NCI-H1092 treated with DMSO at 0.1 percent for 48 hours (cell line): ENCODE measurements around the gene SMURF1.
"Not testable (repeated sequence)": the region's sequence is repeated elsewhere in the genome, so short reads cannot be mapped to it uniquely, and the experiment has no call there.

Experiments used
- DNase-seq: peaks from one replicate; lab custom pipeline; 2025; lab: John Stamatoyannopoulos, UW

SMURF1 gene

DNA sequence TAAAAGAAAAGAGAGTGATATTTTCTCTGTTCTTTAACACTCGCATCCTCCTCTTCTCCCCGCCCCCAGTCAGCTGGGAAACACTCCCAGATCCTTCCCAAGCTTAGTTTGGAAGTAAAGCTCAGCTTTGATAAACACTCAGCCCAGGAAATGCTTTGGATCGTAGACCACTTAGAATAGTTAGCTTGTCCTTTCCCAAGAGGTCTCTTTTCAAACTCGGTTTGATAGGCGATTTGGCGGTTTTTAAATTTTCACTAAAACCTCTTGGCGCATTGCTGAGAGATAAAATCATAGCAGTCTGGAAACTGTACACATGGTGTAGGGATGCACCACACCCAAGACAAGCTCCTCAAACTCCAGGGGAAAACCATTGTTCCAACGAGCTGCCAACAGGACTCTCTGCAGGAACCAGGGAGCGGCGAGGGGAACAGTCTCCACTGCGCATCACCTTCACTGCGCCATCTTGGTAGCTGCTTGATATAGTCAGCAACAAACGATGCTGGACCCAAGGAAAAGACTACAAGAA, 22.3 kb downstream of the SMURF1 start:
- no peak for DNase-seq

DNA sequence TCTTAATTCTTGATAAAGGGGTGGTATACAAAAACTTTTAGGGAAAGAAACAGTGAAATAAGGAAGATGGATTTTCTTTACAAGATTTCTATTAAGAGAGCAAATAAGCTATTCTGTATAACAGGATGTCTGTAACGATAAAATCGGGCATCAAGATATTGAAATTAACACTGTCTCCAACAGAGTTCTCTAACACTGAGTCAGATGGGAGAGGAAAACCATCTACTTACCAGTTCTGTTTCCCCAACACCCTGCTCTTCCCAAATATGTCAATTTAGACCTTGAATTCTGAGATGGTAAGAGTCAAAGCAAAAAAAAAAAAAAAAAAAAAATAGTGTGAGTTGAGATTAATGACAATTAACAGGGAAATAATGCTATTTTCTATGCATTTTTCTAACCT, 23.0 kb downstream of the SMURF1 start:
- no peak for DNase-seq

DNA sequence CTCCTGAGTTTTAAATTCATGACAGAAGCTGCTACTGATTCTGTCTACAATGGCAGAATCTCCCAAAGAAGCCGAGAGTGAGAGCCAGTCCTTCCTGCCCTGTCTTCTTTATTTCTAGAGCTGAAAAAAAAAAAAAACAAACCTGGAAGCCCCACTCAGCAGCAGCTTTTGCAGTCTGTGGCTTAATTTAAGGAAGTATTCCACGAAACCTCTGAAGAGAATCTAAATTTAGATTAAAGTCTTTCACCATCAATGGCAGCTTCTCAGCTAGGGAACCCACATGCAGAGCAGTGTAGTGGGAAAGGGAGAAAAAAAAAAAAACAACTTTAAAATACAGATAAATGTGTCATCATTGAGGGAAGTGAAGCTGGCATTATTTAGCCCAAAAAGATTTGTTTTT, 23.4 kb downstream of the SMURF1 start:
- DNase-seq, result no peak

DNA sequence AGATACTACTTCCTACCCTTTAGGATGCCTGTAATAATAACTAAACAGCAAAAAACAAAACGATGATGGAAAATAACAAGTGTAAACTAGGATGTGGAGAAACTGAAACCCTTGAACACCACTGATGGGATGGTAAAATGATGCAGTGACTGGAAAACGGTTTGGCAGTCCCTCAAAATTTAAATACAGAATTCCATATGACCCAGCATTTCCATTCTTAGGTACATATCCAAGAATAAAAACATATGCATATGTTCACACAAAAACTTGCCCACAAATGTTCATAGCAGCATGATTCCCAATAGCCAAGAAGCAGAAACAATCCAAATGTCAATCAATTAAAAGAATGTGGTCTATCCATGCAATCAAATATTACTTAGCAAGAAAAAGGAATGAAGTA, 25.8 kb downstream of the SMURF1 start:
- DNase-seq, result no peak

DNA sequence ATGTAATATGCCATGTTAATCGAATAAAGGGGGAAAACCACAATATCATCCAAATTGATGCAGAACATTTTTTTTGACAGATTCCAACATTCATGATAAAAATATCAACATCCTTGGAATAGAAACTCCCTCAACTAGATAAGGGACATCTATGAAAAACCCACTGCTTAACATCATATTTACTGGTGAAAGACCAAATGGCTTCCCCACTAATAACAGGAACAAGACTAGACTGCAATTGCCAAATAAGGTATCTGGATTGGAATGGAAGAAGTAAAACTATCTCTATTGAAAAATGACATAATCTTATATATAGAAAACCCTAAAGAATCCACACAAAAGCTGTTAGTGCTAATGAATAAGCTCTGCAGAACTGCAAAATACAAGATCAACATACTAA, 27.8 kb downstream of the SMURF1 start:
- DNase-seq, result no peak

DNA sequence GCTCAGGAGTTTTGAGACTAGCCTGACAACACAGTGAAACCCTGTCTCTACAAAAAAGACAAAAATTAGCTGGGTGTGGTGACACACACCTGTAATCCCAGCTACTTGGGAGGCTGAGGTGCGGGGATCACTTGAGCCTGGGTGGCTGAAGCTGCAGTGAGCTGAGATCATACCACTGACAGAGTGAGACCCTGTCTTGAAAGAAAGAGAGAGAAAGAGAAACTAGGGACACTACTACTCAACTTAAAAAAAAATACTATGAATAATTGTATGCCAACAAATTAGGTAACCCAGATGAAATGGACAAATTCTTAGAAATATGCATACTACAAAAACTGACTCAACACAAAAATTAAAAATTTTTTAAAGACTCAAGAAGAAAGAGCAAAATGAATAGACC, 28.5 kb downstream of the SMURF1 start:
- no peak for DNase-seq

DNA sequence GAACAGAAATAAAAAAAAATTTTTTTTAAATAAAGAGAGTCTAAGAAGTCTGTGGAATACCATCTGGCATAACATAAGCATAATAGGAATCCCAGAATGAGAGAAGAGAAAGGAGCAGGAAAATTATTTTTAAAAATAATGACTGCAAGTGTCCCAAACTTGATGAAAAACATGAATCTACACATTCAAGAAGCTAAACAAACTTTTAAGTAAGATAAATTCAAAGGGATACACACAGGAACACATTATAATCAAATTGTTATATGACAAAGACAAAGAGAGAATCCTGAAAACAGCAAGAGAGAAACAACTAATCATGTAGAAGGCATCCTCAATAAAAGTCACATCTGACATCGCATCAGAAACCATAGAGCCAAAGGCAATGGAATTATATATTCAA, 30.9 kb downstream of the SMURF1 start:
- DNase-seq, result no peak

DNA sequence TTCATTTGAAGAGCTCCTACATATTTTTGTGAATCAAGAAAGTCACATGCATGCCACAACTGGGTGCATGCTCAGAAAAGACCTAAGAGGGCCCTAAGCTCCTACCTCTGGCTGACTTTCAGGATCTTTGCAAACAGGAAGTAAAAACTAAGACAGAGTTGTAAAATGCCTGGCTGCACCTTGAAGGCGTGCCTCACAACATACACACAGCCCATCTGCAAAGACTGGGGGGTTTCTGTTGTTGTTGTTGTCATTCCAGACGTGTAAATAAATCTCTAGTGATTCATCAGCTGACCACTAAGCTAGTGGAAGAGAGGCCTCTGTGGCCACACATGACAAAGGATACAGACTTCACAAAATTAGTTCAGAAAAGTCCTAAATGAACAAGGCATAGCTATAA, 31.8 kb downstream of the SMURF1 start:
- no peak for DNase-seq

DNA sequence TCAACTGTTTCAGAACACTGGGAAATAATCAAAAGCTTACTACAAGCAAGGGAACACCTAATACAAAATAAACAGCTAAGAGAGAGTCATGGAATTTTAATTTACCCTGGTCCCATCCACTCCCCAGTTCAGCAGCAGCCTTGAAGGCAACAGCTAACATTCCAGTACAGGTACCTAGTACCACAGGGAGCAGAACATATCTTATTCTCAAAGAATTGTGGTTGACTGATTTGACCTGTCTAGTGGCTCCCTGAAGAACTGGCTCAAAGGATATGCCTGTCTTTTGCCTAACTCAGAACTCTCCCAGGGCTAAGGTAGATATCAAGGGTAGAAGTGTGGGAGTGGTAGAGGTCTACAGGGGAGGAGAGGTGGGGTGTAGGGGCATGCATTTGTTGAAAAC, 32.3 kb downstream of the SMURF1 start:
- DNase-seq, result no peak

DNA sequence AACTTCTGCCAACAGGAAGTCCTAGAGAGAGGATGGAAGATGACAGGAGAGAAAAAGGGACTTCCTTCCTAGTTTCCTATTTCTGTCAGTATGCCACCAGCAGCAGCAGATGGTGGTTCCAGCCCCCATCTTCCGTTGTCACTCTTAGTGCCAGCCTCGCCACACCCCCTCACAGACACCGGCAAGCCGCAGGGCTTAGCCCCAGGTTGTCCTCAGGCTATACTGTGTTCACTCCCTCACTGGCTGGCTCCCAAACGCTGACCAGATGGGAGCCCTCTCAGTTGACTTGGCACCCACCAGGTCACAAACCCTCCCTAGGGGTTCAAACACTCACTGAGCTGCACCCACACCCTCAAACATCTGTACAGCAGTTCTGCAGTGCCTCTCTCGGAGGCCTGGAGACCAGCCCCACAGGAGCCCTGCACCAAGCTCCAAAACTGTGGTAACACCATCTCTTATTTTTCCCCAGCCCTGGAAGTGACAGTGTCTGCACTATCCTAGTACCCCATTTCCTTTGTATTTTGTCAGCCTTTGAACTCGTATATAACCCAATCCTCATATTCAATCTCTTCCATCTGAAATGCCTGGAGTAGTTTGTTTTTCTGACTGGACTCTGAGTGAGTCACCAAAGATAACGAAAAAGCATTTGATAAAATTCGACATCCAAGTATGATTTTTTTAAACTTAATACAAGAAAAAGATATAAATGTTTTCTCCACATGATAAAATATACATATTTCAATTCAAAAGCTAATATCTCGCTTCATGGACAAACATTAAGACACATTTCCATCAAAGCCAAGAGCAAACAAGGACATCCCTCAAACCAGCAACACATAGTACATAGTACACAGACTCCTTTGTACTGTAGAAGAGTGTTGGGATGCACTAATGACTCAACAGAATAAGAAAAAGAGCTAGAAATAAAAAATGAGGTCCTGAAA, 34.5 kb downstream of the SMURF1 start:
- DNase-seq, result no peak

DNA sequence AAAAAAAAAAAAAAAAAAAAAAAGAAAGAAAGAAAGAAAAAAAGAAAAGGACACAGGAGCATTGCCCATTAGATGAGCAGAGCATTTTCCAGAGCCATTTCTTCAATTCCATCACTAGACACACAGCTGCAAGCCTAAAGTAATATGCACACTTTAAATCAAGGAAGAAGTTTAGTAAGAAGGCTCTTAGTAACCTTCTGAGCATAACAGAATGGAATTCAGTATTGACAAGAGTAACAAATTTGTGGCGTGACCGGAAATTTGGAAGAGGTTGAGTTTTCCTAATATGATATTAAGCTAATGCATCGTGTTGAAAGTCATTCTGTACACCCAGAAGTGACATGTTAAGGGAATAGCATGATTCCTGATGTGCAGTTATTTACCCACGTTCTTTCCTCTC, 35.3 kb downstream of the SMURF1 start:
- no peak for DNase-seq

DNA sequence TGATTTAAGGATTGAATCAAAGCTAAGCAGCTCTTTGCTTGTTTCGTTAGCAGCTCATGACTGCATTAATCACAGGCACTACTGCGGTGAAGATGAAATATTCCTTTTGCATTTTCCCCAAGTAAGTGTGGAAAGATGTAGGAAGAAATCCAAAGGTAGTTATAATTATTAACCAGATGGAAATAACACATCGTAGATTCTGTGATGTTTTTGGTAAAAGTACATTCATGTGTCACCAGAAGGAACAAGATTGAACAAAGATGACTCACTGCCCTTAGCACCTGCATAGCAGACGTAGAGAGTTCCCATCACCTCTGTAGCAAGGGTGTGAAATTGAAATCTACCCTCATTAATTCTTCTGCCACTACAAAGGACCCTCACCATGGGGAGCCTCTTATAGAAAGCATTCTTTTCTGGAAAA, 37.1 kb downstream of the SMURF1 start:
- DNase-seq, result no peak

DNA sequence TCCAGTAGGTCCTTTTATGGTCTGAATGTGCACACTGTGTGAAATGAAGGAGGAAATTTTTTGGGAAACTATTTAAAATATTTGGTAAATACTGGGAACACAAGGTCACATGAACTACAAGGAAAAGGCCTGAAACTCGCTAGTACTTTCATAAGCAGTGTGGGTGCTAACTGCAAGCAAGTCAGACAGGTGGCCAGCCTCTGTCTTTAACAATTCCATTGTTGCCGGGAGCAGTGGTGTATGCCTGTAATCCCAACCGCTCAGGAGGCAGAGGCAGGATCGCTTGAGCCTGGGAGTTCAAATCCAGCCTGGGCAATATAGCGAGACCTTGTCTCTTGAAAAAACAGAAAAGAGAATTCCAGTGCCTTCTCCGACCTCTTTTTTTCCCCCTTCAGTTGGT, 37.5 kb downstream of the SMURF1 start:
- no peak for DNase-seq

DNA sequence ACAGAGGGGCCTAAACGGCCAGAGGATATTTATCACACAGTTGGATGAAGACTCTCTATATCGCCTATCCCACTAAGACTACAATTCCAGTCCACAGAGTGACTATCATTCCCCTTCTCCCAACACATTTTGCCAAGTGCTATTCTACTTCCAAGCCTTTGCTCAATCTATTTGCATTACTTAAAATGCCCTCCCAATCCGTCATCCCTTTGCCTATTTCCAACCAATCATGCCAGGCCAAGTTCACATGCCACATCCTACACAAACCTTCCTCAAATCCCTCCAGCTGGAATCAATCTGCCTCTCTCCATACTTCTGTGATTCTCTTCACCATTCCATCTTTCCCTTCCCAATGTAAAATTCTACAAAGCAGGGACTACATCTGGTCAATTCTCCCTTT, 38.2 kb downstream of the SMURF1 start:
- DNase-seq, result no peak

DNA sequence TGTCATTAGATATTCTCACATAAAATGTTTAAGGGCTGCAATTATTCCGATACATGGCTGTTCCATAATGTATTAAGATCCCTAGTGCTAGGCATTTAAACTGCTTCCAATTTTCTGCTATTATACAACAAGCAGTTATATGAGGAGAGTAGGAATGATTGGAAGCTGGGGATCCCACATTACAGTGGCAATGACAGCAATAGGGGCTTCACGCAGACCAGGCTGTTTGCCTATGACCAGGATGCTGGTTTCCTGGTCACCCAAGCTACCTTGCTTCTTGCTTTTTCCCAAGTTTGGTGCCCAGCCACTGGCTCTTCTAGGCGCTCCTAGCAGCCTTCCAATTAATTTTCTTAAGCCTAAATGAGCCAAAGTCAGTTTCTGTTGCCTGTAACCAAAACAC, 39.3 kb downstream of the SMURF1 start:
- no peak for DNase-seq

DNA sequence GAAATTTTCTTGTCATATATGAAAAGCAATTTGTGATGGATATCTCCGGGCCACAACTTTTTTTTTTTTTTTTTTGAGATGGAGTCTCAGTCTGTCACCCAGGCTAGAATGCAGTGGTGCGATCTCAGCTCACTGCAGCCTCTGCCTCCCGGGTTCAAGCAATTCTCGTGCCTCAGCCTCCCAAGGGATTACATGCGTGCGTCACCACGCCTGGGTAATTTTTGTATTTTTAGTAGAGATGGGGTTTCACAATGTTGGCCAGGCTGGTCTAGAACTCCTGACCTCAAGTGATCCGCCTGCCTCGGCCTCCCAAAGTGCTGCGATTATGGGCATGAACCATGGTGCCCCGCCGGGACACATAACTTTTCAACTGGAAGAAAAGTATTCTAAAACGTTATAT, 40.1 kb downstream of the SMURF1 start:
- DNase-seq, result not testable (repeated sequence)

DNA sequence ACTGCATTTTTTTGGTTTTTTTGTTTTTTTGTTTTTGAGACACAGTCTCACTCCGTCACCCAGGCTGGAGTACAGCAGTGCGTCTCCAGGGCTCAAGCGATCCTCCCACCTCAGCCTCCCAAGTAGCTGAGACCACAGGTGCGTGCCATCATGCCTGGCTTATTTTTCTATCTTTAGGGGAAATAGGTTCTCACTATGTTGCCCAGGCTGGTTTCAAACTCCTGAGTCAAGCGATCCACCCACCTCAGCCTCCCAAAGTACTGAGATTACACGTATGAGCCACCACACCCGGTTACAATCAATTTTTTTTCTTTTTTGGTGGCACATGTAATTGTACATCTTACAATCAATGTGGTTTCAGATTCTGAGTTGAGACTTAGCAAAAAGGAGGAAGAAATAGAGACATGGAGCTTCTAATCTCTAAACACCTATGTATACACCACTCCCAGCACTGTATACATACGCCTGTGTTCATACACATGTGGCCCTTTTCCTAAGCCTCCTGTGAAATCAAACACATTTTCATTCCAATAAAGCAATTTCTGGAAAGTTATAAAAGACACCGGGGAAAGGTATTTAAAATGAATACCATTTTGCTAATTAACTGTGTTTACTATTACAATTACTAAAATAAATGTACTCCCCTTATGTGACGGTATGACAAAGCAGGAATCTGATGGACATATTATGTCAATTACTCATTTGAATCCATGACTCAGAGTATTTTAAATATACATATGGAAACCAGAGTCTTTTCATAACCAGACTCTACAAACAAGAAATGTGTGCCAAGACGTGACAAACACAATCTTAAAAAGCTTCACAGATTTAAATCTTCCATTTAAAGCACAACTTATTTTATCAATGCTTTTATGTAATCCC, 40.9 kb downstream of the SMURF1 start:
- DNase-seq, result no peak

DNA sequence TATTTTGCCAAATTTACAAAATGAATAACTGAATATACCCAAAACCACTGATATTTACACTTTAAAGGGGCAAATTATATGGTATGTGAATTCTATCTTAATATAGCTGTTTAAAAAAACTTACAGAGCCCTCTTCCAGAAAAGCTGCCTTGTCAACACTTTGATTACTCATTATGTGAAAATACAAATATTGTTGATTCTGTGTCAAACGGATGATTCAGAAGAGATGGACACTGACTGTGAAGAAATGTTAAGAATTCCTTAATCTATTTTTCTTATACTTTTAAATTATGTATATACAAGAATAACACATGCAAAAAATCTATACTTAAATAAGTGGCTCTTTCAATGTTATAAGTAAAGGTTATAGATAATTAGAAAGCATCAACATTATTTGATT, 41.5 kb downstream of the SMURF1 start:
- no peak for DNase-seq

DNA sequence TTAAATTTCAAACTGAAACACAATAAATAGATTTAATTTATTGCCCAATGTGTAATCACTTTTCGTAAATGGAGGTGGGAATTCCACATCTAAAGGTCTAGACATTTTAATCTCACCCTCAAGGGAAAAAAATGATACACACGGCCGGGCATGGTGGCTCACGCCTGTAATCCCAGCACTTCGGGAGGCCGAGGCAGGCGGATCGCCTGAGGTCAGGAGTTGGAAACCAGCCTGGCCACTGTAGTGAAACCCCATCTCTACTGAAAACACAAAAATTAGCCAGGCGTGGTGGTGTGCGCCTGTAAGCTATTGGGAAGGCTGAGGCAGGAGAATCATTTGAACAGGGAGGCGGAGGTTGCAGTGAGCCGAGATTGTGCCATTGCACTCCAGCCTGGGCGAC, 42.4 kb downstream of the SMURF1 start:
- not testable (repeated sequence) for DNase-seq

DNA sequence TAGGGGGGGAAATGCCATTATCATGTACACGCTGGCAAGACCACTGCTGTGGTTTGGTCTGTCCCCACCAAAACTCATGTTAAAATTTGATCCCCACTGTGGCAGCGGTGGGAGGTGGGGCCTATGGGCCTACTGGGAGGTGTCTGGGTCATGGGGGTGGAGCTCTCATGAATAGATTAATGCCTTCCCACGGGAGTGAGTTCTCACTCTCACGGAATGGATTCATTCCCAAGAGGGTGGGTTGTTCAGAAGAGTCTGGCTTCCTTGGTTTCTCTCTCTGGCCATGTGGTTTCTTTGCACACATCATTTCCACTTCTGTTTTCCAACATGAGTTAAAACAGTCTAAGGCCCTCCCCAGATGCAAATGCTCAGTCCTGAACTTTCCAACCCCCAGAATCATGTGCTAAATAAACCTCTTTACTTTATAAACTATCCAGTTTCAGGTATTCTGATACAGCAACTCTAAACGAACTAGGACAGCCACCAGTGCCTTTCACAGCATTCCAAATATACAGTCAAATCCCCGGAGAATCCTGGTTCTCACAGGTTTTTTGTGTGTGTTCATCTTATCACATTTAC, 44.3 kb downstream of the SMURF1 start:
- DNase-seq, result no peak

DNA sequence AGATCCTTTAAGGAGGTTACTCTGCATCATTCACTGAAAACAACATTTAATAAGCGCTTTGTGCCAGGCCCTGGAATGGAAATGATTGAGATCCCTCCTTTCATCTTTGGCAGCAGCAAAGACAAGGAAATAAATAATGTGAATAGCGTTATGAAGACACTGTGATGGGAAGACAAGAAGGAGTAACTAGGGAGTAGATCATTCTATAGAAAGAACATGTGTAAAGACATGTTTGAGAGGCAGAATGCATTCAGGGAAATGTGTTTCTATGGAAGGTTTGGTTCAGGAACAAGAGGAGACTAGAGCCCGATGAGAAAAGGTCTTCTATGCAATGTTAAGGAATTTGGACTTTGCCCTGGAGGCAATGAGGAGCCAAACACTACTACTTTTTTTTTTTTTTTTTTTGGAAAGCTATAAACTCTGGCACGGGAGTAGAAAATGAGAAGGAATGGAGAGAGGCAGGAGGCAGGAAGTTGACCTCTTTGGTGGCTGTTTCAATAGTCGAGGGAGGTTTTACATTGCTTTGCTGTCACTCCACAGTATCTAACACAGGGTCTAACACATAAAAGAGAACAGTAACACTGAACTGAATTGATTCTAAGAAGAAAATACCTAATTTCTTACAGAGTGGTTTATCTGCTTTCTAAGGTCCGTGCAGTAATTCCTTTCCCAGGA, 44.9 kb downstream of the SMURF1 start:
- DNase-seq, result no peak

DNA sequence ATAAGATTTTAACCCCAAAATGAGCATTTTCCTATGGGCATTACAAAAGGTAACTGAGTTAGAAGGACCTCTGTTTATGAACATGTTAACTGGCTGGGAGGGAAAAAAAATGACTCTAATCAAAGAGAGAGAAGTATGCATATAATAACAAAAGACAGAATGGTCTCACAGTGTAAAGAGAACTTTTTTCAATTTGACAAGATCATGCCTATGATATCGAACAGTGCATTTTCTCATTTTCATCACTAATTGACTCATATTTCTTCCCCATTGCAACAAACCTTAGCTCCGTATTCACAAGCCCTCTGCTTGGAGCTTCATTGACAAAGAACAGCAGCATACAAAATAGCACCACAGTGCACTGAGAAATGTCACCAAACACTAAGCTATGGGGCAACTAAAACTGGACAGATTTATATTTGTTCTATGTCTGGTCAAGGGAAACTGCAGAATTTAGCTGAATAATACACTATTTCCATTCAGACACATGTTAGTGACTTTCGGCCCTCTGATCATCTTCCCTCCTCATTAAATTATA, 45.6 kb downstream of the SMURF1 start:
- no peak for DNase-seq
